OCI-LY7 (cell line): Measurements from ENCODE around the gene IL21R.

ENCODE experiments used
- EZH2phosphoT487 ChIP-seq: fragments of 200-600 bp; sonication (generic); IDR thresholded peaks from 2 replicates; pipeline ENCODE4 v1.6.1; 2018; ENCODE audit warnings: low read depth, borderline replicate concordance, mild to moderate bottlenecking, mixed run types, antibody characterized with exemption, low read length, moderate library complexity, mixed read lengths
- TF ChIP-seq, protein P1 (sequence below): fragments of 200-600 bp; sonication (generic); conservative IDR thresholded peaks from 2 replicates; pipeline ENCODE4 v1.5.1; 2014; ENCODE audit warnings: mild to moderate bottlenecking, antibody characterized with exemption, low read length, moderate library complexity, mixed read lengths

DNA sequence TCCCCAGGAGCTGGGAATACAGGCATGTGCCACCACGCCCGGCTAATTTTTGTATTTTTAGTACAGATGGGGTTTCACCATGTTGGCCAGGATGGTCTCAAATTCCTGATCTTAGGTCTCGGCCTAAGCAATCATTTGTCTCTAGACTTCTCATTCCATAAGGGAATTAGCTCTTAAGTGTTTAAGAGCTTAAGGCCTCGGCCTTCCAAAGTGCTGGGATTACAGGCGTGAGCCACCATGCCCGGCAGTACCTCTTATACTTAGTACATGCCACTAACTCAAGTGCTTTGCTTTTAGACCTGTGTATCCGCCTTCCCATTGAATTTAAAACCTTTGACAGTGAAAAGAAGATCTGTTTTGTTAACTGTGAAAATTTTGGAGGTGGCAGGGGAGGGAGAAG lies 16.6 kb upstream of the IL21R start:
- TF ChIP-seq, protein P1, sequence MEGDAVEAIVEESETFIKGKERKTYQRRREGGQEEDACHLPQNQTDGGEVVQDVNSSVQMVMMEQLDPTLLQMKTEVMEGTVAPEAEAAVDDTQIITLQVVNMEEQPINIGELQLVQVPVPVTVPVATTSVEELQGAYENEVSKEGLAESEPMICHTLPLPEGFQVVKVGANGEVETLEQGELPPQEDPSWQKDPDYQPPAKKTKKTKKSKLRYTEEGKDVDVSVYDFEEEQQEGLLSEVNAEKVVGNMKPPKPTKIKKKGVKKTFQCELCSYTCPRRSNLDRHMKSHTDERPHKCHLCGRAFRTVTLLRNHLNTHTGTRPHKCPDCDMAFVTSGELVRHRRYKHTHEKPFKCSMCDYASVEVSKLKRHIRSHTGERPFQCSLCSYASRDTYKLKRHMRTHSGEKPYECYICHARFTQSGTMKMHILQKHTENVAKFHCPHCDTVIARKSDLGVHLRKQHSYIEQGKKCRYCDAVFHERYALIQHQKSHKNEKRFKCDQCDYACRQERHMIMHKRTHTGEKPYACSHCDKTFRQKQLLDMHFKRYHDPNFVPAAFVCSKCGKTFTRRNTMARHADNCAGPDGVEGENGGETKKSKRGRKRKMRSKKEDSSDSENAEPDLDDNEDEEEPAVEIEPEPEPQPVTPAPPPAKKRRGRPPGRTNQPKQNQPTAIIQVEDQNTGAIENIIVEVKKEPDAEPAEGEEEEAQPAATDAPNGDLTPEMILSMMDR = no peak
- TF ChIP-seq EZH2phosphoT487 = no peak
